ENCODE measurements around the gene TMEM222.
"Not testable (repeated sequence)": the region's sequence is repeated elsewhere in the genome, so short reads cannot be mapped to it uniquely, and the experiment has no call there.

The TMEM222 gene

GRCh38 chr1:27321813-27322568, at the start of gene TMEM222:
TMEM222 (plus strand) TSS chr1:27322163; CDS start chr1:27322198, 35 bp downstream.
- H3K4me3 ChIP-seq (ENCODE audit: low read depth, low read length): peak within 1 kb of the TSS; percentile 98

GRCh38 chr1:27274204-27274603, 47.8 kb upstream of the TMEM222 start:
- H3K4me3 ChIP-seq (ENCODE audit: low read depth, low read length): no peak overlapping the region

GRCh38 chr1:27275696-27276095, 46.3 kb upstream of the TMEM222 start:
- no peak overlapping the region for H3K4me3 ChIP-seq (ENCODE audit: low read depth, low read length)

- H3K4me3 ChIP-seq (ENCODE audit: low read depth, low read length): no peak overlapping the region
Measured at GRCh38 chr1:27284425-27285273, 37.3 kb upstream of the TMEM222 start.

GRCh38 chr1:27285274-27285660, 36.7 kb upstream of the TMEM222 start:
- H3K4me3 ChIP-seq (ENCODE audit: low read depth, low read length): no peak overlapping the region

- not testable (repeated sequence) for H3K4me3 ChIP-seq (ENCODE audit: low read depth, low read length)
Measured at GRCh38 chr1:27285821-27286220, 36.1 kb upstream of the TMEM222 start.

- H3K4me3 ChIP-seq (ENCODE audit: low read depth, low read length): not testable (repeated sequence)
Measured at GRCh38 chr1:27289125-27289524, 32.8 kb upstream of the TMEM222 start.

GRCh38 chr1:27290581-27290980, 31.4 kb upstream of the TMEM222 start:
- H3K4me3 ChIP-seq (ENCODE audit: low read depth, low read length): no peak overlapping the region

GRCh38 chr1:27292106-27292505, 29.9 kb upstream of the TMEM222 start:
- no peak overlapping the region for H3K4me3 ChIP-seq (ENCODE audit: low read depth, low read length)

GRCh38 chr1:27293915-27294314, 28.0 kb upstream of the TMEM222 start:
- H3K4me3 ChIP-seq (ENCODE audit: low read depth, low read length): no peak overlapping the region

GRCh38 chr1:27296773-27297291, 25.1 kb upstream of the TMEM222 start:
- H3K4me3 ChIP-seq (ENCODE audit: low read depth, low read length): no peak overlapping the region

- no peak overlapping the region for H3K4me3 ChIP-seq (ENCODE audit: low read depth, low read length)
Measured at GRCh38 chr1:27297903-27298302, 24.1 kb upstream of the TMEM222 start.

GRCh38 chr1:27298632-27299384, 23.2 kb upstream of the TMEM222 start:
- H3K4me3 ChIP-seq (ENCODE audit: low read depth, low read length): no peak overlapping the region

- H3K4me3 ChIP-seq (ENCODE audit: low read depth, low read length): no peak overlapping the region
Measured at GRCh38 chr1:27299385-27300271, 22.3 kb upstream of the TMEM222 start.

GRCh38 chr1:27300341-27301051, 21.5 kb upstream of the TMEM222 start:
- no peak overlapping the region for H3K4me3 ChIP-seq (ENCODE audit: low read depth, low read length)

- H3K4me3 ChIP-seq (ENCODE audit: low read depth, low read length): no peak overlapping the region
Measured at GRCh38 chr1:27301052-27301422, 20.9 kb upstream of the TMEM222 start.

- no peak overlapping the region for H3K4me3 ChIP-seq (ENCODE audit: low read depth, low read length)
Measured at GRCh38 chr1:27301582-27302199, 20.3 kb upstream of the TMEM222 start.

- no peak overlapping the region for H3K4me3 ChIP-seq (ENCODE audit: low read depth, low read length)
Measured at GRCh38 chr1:27302612-27303011, 19.4 kb upstream of the TMEM222 start.

GRCh38 chr1:27303509-27303908, 18.5 kb upstream of the TMEM222 start:
- H3K4me3 ChIP-seq (ENCODE audit: low read depth, low read length): no peak overlapping the region

Measured in iPS-11a (cell line).